ENCODE results near the gene IRX3. TPM values are rescaled to one million over a fixed set of nuclear protein-coding genes. Genes with fewer than 3 reads are reported as not detected.
A peak's percentile ranks its signal among the peaks of the same experiment; 100 is the strongest.

IRX3 gene
- total and polyA plus RNA-seq, 2 of the 8 experiments (the other 6 are each of a cell fraction or from before 2014, with no cell fraction given) = 0.50 to 1.6 TPM

- Histone ChIP-seq H3K18ac (ENCODE audit: extremely low read depth, low read length) (no peak overlapping the region), H4K91ac (replicated peaks; ENCODE audit: insufficient read length, low read length) (no peak overlapping the region), H3K23ac (ENCODE audit: insufficient read length) (no peak overlapping the region), H3K23me2 (ENCODE audit: low read depth, low read length) (no peaks in the 10 kb centered on the region), H3K79me2 (ENCODE audit: control insufficient read depth in 1 of 2, insufficient read depth in 2 of 2, low read length in 2 of 2) (no peaks in the 10 kb centered on the region), H4K5ac (ENCODE audit: insufficient read length, low read depth, low read length) (no peak overlapping the region), H2AFZ (ENCODE audit: low read length) (no peak overlapping the region), H3K4ac (replicated peaks; ENCODE audit: insufficient read length, low read depth, low read length) (no peak overlapping the region), H2BK12ac (ENCODE audit: low read depth, low read length) (0 out of 2 replicates have a peak overlapping the region, but pooled peaks have one; percentile 60), H3K27ac (ENCODE audit: low read depth, low read length) (no peak overlapping the region), H2BK15ac (ENCODE audit: low read length) (no peak overlapping the region), H4K20me1 (replicated peaks in 1 of 2; ENCODE audit: control insufficient read depth in 1 of 2, insufficient read depth in 2 of 2, low read length in 2 of 2) (no peaks in the 10 kb centered on the region), H3K9ac (replicated peaks in 1 of 4; ENCODE audit: extremely low read depth in 1 of 4, low read depth in 3 of 4, low read length in 3 of 4) (no peak overlapping the region), H3K56ac (replicated peaks; ENCODE audit: insufficient read length, low read depth, low read length) (no peak overlapping the region), H2AK5ac (ENCODE audit: low read depth, low read length) (no peak overlapping the region), H3K4me1 (replicated peaks in 1 of 4; ENCODE audit: control insufficient read depth in 3 of 4, insufficient read depth in 4 of 4, low read length in 3 of 4) (peaks cover 0 to 14% (median 7%) of the 10 kb centered on the region in 4 experiments; a peak in 4 of 7 replicates), H2BK20ac (ENCODE audit: low read length) (no peak overlapping the region), H3K4me3 (ENCODE audit: extremely low read depth in 1 of 4, insufficient read depth in 2 of 4, low read depth in 3 of 4, low read length in 4 of 4) (no peak overlapping the region), H2BK5ac (ENCODE audit: low read depth, low read length) (no peak overlapping the region), H4K8ac (ENCODE audit: extremely low read depth, insufficient read depth, low read length) (no peak overlapping the region), H3K79me1 (ENCODE audit: low read depth, low read length) (no peaks in the 10 kb centered on the region), H3K4me2 (ENCODE audit: insufficient read depth in 1 of 2, low read depth in 2 of 2, low read length in 2 of 2) (0 out of 4 replicates have a peak overlapping the region, but pooled peaks of 1 of the 2 experiments have one; percentile 20), H3K36me3 (ENCODE audit: control insufficient read depth in 2 of 4, insufficient read depth in 4 of 4, low read length in 3 of 4) (no peaks in the 10 kb centered on the region), H2BK120ac (replicated peaks; ENCODE audit: low read depth, low read length) (no peak overlapping the region), H3K9me3 (ENCODE audit: insufficient read depth in 2 of 2, low read depth in 1 of 2, low read length in 1 of 2) (no peaks in the 10 kb centered on the region), H3K14ac (ENCODE audit: insufficient read length) (no peak overlapping the region), H3K27me3 (replicated peaks in 1 of 4; ENCODE audit: control insufficient read depth in 3 of 4, extremely low read depth in 1 of 4, insufficient read depth in 3 of 4, low read length in 3 of 4) (no peaks in the 10 kb centered on the region)
- 78% methylated on average over 9 of the region's 9 CpGs; no CpG with 5 or more reads in 1 of the 2 experiments for whole genome bisulfite sequencing, 2 experiments (ENCODE audit: extremely low coverage in 1 of 2, insufficient coverage in 1 of 2, insufficient read length in 1 of 2, insufficient replicate concordance in 2 of 2, low coverage in 1 of 2, low lambda C conversion rate in 2 of 2, missing lambda C conversion rate in 1 of 2)
- FAIRE-seq (no peak), DNase-seq (ENCODE audit: low read depth in 1 of 2, low spot score in 2 of 2) (no peak)
- ChIA-PET POLR2A (ENCODE audit: partially characterized antibody) (no interaction called here), CTCF (ENCODE audit: partially characterized antibody) (interaction anchor here (0.7 to 2.4 kb wide), 4 partner anchors 9 to 40 kb away, joined by 3 to 6 read pairs (median 4); no protein-coding TSS in a partner anchor)
- TF ChIP-seq TAF7 (optimal IDR thresholded peaks at IDR 0.05; ENCODE audit: borderline replicate concordance, low read depth, low read length) = no peak
- no peak for TF ChIP-seq POU5F1 (IDR thresholded peaks at IDR 0.05; ENCODE audit: low read depth, low read length)
- TF ChIP-seq RAD21 (IDR thresholded peaks at IDR 0.05 in 1 of 2, conservative IDR thresholded peaks at IDR 0.05 in 1 of 2; ENCODE audit: low read depth in 2 of 2, low read length in 2 of 2) = no peak
- TF ChIP-seq E2F6 (IDR thresholded peaks at IDR 0.05) = no peak
- no peak for TF ChIP-seq KDM4A (IDR thresholded peaks at IDR 0.05; ENCODE audit: low read depth, low read length, severe bottlenecking)
- no peak for TF ChIP-seq TAF1 (IDR thresholded peaks at IDR 0.05; ENCODE audit: low read depth, low read length)
- no peak for TF ChIP-seq USF2 (IDR thresholded peaks at IDR 0.05; ENCODE audit: low read length)
- TF ChIP-seq POLR2AphosphoS5 (IDR thresholded peaks at IDR 0.05; ENCODE audit: low read depth, low read length) = no peak
- TF ChIP-seq ZNF274 (IDR thresholded peaks at IDR 0.05; ENCODE audit: borderline replicate concordance, extremely low read depth, low read length) = no peak
- no peak for TF ChIP-seq BCL11A (IDR thresholded peaks at IDR 0.05; ENCODE audit: low read depth in 2 of 2, low read length in 2 of 2)
Measured at GRCh38 chr16:54320697-54321340, 34.2 kb upstream of the IRX3 start.

Data from H1 (cell line).